ENCODE measurements around the gene LRRC3. TPM values are rescaled to one million over a fixed set of nuclear protein-coding genes. Genes with fewer than 3 reads are reported as not detected.

LRRC3 gene
- total RNA-seq, 2 donors from 2014 or later, result 6.5 to 8.3 TPM

GRCh38 chr21:44441041-44441400 is 14.3 kb upstream of the LRRC3 start:
- H3K27me3 ChIP-seq (replicated peaks; ENCODE audit: insufficient read depth), result no peaks in the 10 kb centered on the region
- no peaks in the 10 kb centered on the region for H3K36me3 ChIP-seq
- H3K9me3 ChIP-seq, result no peaks in the 10 kb centered on the region
- H3K27ac ChIP-seq, result no peak overlapping the region
- no peak for TF ChIP-seq CTCF (IDR thresholded peaks at IDR 0.05)
- ATAC-seq (ENCODE audit: insufficient number of reproducible peaks, low FRiP score, low read depth) (no peak), DNase-seq (ENCODE audit: low spot score) (no peak)
- no peak overlapping the region for H3K4me3 ChIP-seq
- peaks cover 0 to 18% of the 10 kb centered on the region in 2 donors for H3K4me1 ChIP-seq (ENCODE audit: control insufficient read depth in 1 of 2, low read depth in 2 of 2)

DNA sequence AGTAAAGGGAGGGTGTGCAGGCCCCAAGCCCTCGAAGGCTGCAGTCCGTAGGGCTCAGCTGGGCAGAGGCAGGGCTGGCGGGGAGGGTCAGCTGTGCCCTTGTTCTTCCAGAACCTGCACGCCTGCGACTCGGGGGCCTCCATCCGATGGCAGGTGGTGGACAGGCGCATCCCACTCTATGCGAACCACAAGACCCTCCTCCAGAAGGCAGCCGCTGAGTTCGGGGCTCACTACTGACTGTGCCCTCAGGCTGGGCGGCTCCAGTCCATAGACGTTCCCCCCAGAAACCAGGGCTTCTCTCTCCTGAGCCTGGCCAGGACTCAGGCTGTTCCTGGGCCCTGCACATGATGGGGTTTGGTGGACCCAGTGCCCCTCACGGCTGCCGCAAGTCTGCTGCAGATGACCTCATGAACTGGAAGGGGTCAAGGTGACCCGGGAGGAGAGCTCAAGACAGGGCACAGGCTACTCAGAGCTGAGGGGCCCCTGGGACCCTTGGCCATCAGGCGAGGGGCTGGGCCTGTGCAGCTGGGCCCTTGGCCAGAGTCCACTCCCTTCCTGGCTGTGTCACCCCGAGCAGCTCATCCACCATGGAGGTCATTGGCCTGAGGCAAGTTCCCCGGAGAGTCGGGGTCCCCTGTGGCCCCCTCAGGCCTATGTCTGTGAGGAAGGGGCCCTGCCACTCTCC is 13.6 kb upstream of the LRRC3 start:
- Histone ChIP-seq H3K27ac (no peak overlapping the region), H3K27me3 (replicated peaks; ENCODE audit: insufficient read depth) (no peaks in the 10 kb centered on the region), H3K4me1 (ENCODE audit: control insufficient read depth in 1 of 2, low read depth in 2 of 2) (peaks cover 0 to 18% of the 10 kb centered on the region in 2 donors), H3K4me3 (no peak overlapping the region), H3K9me3 (no peaks in the 10 kb centered on the region), H3K36me3 (no peaks in the 10 kb centered on the region)
- DNase-seq (ENCODE audit: low spot score), result no peak
- no peak for TF ChIP-seq CTCF (IDR thresholded peaks at IDR 0.05)
- no peak for ATAC-seq (ENCODE audit: insufficient number of reproducible peaks, low FRiP score, low read depth)

- peaks cover 0 to 18% of the 10 kb centered on the region in 2 donors for H3K4me1 ChIP-seq (ENCODE audit: control insufficient read depth in 1 of 2, low read depth in 2 of 2)
- H3K36me3 ChIP-seq, result no peaks in the 10 kb centered on the region
- H3K27me3 ChIP-seq (replicated peaks; ENCODE audit: insufficient read depth), result no peaks in the 10 kb centered on the region
- no peak for DNase-seq (ENCODE audit: low spot score)
- no peak for TF ChIP-seq CTCF (IDR thresholded peaks at IDR 0.05)
- no peak overlapping the region for H3K27ac ChIP-seq
- ATAC-seq (ENCODE audit: insufficient number of reproducible peaks, low FRiP score, low read depth), result no peak
- no peak overlapping the region for H3K4me3 ChIP-seq
- H3K9me3 ChIP-seq, result no peaks in the 10 kb centered on the region
These were observed 12.8 kb upstream of the LRRC3 start for GRCh38 chr21:44442266-44443125.

- H3K27me3 ChIP-seq (replicated peaks; ENCODE audit: insufficient read depth), result no peaks in the 10 kb centered on the region
- TF ChIP-seq CTCF (IDR thresholded peaks at IDR 0.05), result no peak
- H3K9me3 ChIP-seq, result no peaks in the 10 kb centered on the region
- peaks cover 0 to 14% of the 10 kb centered on the region in 2 donors for H3K4me1 ChIP-seq (ENCODE audit: control insufficient read depth in 1 of 2, low read depth in 2 of 2)
- H3K36me3 ChIP-seq, result no peaks in the 10 kb centered on the region
- DNase-seq (ENCODE audit: low spot score) (no peak), ATAC-seq (ENCODE audit: insufficient number of reproducible peaks, low FRiP score, low read depth) (no peak)
- no peak overlapping the region for H3K4me3 ChIP-seq
- no peak overlapping the region for H3K27ac ChIP-seq
These were observed 11.9 kb upstream of the LRRC3 start for GRCh38 chr21:44443291-44443890.

DNA sequence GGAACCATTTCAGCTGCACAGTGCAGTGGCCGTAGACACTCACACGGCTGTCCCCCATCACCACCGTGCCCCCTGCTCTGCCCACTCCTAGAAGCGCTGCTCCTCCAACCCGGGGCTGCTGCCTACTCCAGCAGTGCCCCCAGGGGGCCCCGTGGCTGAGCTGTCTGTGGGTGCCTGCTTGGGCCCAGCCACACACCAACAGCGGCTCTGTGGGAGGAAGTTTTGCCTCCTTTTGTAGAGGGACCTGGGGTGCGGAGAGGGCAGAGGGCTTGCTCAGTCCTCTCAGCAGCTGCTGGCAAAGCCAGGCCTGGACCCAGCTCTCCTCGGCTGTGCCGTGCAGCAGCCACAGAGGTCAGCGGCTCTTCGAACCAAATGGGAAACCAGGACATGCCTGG is 11.4 kb upstream of the LRRC3 start:
- no peak for TF ChIP-seq CTCF (IDR thresholded peaks at IDR 0.05)
- Histone ChIP-seq H3K4me3 (no peak overlapping the region), H3K36me3 (no peaks in the 10 kb centered on the region), H3K27me3 (replicated peaks; ENCODE audit: insufficient read depth) (no peaks in the 10 kb centered on the region), H3K4me1 (ENCODE audit: control insufficient read depth in 1 of 2, low read depth in 2 of 2) (peaks cover 0 to 9% of the 10 kb centered on the region in 2 donors), H3K27ac (no peak overlapping the region), H3K9me3 (no peaks in the 10 kb centered on the region)
- DNase-seq (ENCODE audit: low spot score) (no peak), ATAC-seq (ENCODE audit: insufficient number of reproducible peaks, low FRiP score, low read depth) (no peak)
